HCT116 (cell line): ENCODE results near the gene LRRC4. TPM values are rescaled to one million over a fixed set of nuclear protein-coding genes. Genes with fewer than 3 reads are reported as not detected.

ENCODE experiments used
- ATAC-seq: fragments of 200-7000 bp; cut with Tn5 transposase; 2 replicates; pipeline ENCODE4 v1.9.1; 2020; ENCODE audit warnings: mild to moderate bottlenecking, moderate library complexity
- BruUV-seq: library from RNA; stranded (reverse); fragments of 400-500 nt; replicated peaks from 2 replicates; lab custom pipeline; 2021; lab: Mats Ljungman, UMichigan
- CTCF ChIA-PET: fragments of 300-600 bp; sonication (Branson Sonifier 250); formaldehyde crosslinking; loops from one replicate; lab custom pipeline; 2021; ENCODE audit warnings: antibody characterized with exemption; lab: Charles Lee
- POLR2A ChIA-PET: fragments of 300-600, 350-600 bp; sonication (Branson Sonifier 250); formaldehyde crosslinking; loops from one replicate; lab custom pipeline; 2021; ENCODE audit warnings: antibody characterized with exemption; lab: Charles Lee
- RAD21 ChIA-PET, 2 experiments: fragments of 300-600 bp; sonication (Branson Sonifier 250); formaldehyde crosslinking; loops; one replicate each; lab custom pipeline; 2023; ENCODE audit warnings: low total read pairs in 2 of 2; ENCODE audit not compliant: uncharacterized antibody in 2 of 2, unreplicated experiment in 2 of 2, low non-redundant PET in 1 of 2; lab: Charles Lee
- DNase-seq: peaks from one replicate; pipeline ENCODE4 v3.0.0-alpha.2; 2010; ENCODE audit warnings: low read depth, low spot score
- H2AFZ ChIP-seq: fragments of 200-600 bp; shearing (Covaris generic), sonication (generic); 2 replicates; pipeline ENCODE4 v1.6.1; 2017; ENCODE audit warnings: low read depth, mixed run types, mixed read lengths, antibody characterized with exemption, low read length; ENCODE audit not compliant: poor library complexity, severe bottlenecking
- H3K27ac ChIP-seq: 2 replicates; pipeline ENCODE4 v1.5.1; 2012; ENCODE audit warnings: low read depth, low read length
- H3K27me3 ChIP-seq: fragments of 200-600 bp; sonication (generic); 2 replicates; pipeline ENCODE4 v1.6.1; 2016; ENCODE audit warnings: mixed run types, low read length, mixed read lengths; ENCODE audit not compliant: insufficient read depth
- H3K36me3 ChIP-seq, 2 experiments: fragments of 200-500 bp in 1 of 2; fragments of 200-600 bp in 1 of 2; sonication (Bioruptor generic) in 1 of 2; sonication (generic) in 1 of 2; 2 replicates each; pipeline versions ENCODE4 v1.5.1 to v1.6.1; 2014 to 2016; ENCODE audit warnings: low read length in 2 of 2, inconsistent platforms in 1 of 2, mixed read lengths in 1 of 2, mixed run types in 1 of 2; ENCODE audit not compliant: insufficient read depth in 2 of 2, control insufficient read depth in 1 of 2
- H3K4me1 ChIP-seq, 2 experiments: fragments of 200-600 bp in 1 of 2; sonication (generic) in 1 of 2; 2 replicates each; pipeline versions ENCODE4 v1.5.1 to v1.6.1; 2012 to 2017; ENCODE audit warnings: low read length in 2 of 2, inconsistent platforms in 1 of 2, mild to moderate bottlenecking in 1 of 2, mixed read lengths in 1 of 2, mixed run types in 1 of 2, moderate library complexity in 1 of 2; ENCODE audit not compliant: insufficient read depth in 2 of 2, control insufficient read depth in 1 of 2
- H3K4me2 ChIP-seq: fragments of 200-600 bp; sonication (generic); 2 replicates; pipeline ENCODE4 v1.6.1; 2017; ENCODE audit warnings: mixed run types, low read length, mixed read lengths
- H3K4me3 ChIP-seq, 2 experiments: fragments of 200-600 bp in 1 of 2; sonication (generic) in 1 of 2; replicated peaks in 1 of 2; 2 replicates each; pipeline ENCODE4 v1.5.1; 2011 to 2016; ENCODE audit warnings: low read length in 2 of 2, control low read depth in 1 of 2, low read depth in 1 of 2, mild to moderate bottlenecking in 1 of 2, mixed read lengths in 1 of 2, mixed run types in 1 of 2
- H3K79me2 ChIP-seq: fragments of 200-600 bp; sonication (generic); 2 replicates; pipeline ENCODE4 v1.6.1; 2017; ENCODE audit warnings: mild to moderate bottlenecking, mixed run types, low read length, moderate library complexity, mixed read lengths; ENCODE audit not compliant: insufficient read depth
- H3K9ac ChIP-seq: fragments of 200-600 bp; sonication (generic); 2 replicates; pipeline ENCODE4 v1.6.1; 2016; ENCODE audit warnings: low read length, mixed read lengths
- H3K9me2 ChIP-seq: fragments of 200-600 bp; sonication (generic), shearing (Covaris generic); 2 replicates; pipeline ENCODE4 v1.6.1; 2017; ENCODE audit warnings: mixed run types, mild to moderate bottlenecking, moderate library complexity; ENCODE audit not compliant: insufficient read depth
- H3K9me3 ChIP-seq, 2 experiments: fragments of 200-500 bp in 1 of 2; fragments of 200-600 bp in 1 of 2; sonication (Bioruptor generic) in 1 of 2; sonication (generic) in 1 of 2; 2 replicates each; pipeline ENCODE4 v1.6.1; 2014 to 2017; ENCODE audit warnings: low read length in 2 of 2, mixed read lengths in 2 of 2, inconsistent platforms in 1 of 2, low read depth in 1 of 2, mild to moderate bottlenecking in 1 of 2, mixed run types in 1 of 2, moderate library complexity in 1 of 2; ENCODE audit not compliant: control insufficient read depth in 1 of 2, insufficient read depth in 1 of 2
- H4K20me1 ChIP-seq: fragments of 200-600 bp; sonication (generic), shearing (Covaris generic); 2 replicates; pipeline ENCODE4 v1.6.1; 2017; ENCODE audit warnings: mixed run types, mild to moderate bottlenecking, moderate library complexity; ENCODE audit not compliant: insufficient read depth
- CBX3 ChIP-seq: IDR thresholded peaks from 2 replicates; pipeline ENCODE4 v1.6.1; 2012; ENCODE audit warnings: low read depth
- FOSL1 ChIP-seq: IDR thresholded peaks from 2 replicates; pipeline ENCODE4 v1.6.1; 2012; ENCODE audit warnings: low read depth
- JUND ChIP-seq: IDR thresholded peaks from 2 replicates; pipeline ENCODE4 v1.6.1; 2012
- POLR2AphosphoS5 ChIP-seq: IDR thresholded peaks from 2 replicates; pipeline ENCODE4 v1.6.1; 2011; ENCODE audit warnings: mild to moderate bottlenecking, low read depth, low read length, moderate library complexity
- SP1 ChIP-seq: IDR thresholded peaks from 2 replicates; pipeline ENCODE4 v1.6.1; 2012; ENCODE audit warnings: low read depth
- ZFX ChIP-seq: fragments of 450-650 bp; IDR thresholded peaks from 2 replicates; pipeline ENCODE4 v1.6.1; 2017
- intact Hi-C: fragments of 100-400 bp; cut with micrococcal nuclease; formaldehyde crosslinking; loops from 2 replicates; pipeline ENCODE4 v1.10.0; 2022
- total RNA-seq: library from RNA; stranded (reverse); gene quantifications from one replicate; pipeline ENCODE4 v1.2.1, GENCODE V29; 2021; ENCODE audit not compliant: unreplicated experiment
- TF ChIP-seq, protein P1 (sequence below): IDR thresholded peaks from 2 replicates; pipeline ENCODE4 v1.6.1; 2012
- TF ChIP-seq, protein P2 (sequence below), 3 experiments: fragments of 200-600 bp in 1 of 3; sonication (generic) in 1 of 3; IDR thresholded peaks in 2 of 3; conservative IDR thresholded peaks in 1 of 3; 2 replicates each; pipeline ENCODE4 v1.5.1; 2012 to 2017; ENCODE audit warnings: low read depth in 2 of 3, low read length in 2 of 3, antibody characterized with exemption in 1 of 3, borderline replicate concordance in 1 of 3, control low read depth in 1 of 3, mild to moderate bottlenecking in 1 of 3, mixed read lengths in 1 of 3, mixed run types in 1 of 3, moderate library complexity in 1 of 3; ENCODE audit not compliant: insufficient read depth in 1 of 3

LRRC4 gene
- total RNA-seq, 1 experiment from 2014 or later, result not detected

DNA sequence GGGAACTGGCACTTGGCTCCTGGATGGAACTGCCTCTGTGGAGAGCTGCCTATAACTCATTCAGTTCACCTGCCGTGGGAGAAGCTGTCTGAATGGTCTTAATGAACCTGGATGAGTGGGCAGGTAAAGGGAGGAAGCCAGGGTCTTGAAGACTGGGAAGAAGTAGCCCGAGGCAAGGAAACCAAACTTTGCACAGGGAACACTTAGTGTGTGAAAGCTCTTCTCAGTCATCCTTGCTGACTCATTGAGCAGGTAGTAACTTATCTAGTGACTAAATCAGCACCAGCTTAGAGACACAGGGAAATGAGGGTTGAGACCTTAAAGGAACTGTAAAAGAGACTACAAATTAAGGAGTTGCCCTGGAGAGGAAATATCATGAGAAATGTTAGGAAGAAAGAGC is 9.9 kb downstream of the LRRC4 start:
- peak overlapping the region; percentile 6; the same call in 1 of the 2 replicates for H3K27ac ChIP-seq
- 0 out of 4 replicates have a peak overlapping the region, but pooled peaks of 1 of the 2 experiments have one; percentile 19 for H3K4me3 ChIP-seq
- POLR2A ChIA-PET, result no interaction called here
- CTCF ChIA-PET, result interaction anchor here (0.7 to 1.5 kb wide), 3 partner anchors 10 to 188 kb away, joined by 3 to 4 read pairs (median 4); no protein-coding TSS in a partner anchor
- TF ChIP-seq FOSL1 (peak; percentile 39; the same call in 1 of the 2 replicates), ZFX (no peak), SP1 (0 out of 2 replicates have a peak, but pooled peaks have one; percentile 35), POLR2AphosphoS5 (no peak), CBX3 (no peak), JUND (peak; percentile 37; the same call in 1 of the 2 replicates)
- TF ChIP-seq, protein P1, sequence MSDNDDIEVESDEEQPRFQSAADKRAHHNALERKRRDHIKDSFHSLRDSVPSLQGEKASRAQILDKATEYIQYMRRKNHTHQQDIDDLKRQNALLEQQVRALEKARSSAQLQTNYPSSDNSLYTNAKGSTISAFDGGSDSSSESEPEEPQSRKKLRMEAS, result no peak
- TF ChIP-seq, protein P2, sequence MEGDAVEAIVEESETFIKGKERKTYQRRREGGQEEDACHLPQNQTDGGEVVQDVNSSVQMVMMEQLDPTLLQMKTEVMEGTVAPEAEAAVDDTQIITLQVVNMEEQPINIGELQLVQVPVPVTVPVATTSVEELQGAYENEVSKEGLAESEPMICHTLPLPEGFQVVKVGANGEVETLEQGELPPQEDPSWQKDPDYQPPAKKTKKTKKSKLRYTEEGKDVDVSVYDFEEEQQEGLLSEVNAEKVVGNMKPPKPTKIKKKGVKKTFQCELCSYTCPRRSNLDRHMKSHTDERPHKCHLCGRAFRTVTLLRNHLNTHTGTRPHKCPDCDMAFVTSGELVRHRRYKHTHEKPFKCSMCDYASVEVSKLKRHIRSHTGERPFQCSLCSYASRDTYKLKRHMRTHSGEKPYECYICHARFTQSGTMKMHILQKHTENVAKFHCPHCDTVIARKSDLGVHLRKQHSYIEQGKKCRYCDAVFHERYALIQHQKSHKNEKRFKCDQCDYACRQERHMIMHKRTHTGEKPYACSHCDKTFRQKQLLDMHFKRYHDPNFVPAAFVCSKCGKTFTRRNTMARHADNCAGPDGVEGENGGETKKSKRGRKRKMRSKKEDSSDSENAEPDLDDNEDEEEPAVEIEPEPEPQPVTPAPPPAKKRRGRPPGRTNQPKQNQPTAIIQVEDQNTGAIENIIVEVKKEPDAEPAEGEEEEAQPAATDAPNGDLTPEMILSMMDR (IDR thresholded peaks at IDR 0.05 in 2 of 3, conservative IDR thresholded peaks at IDR 0.05 in 1 of 3; ENCODE audit: borderline replicate concordance in 1 of 3, insufficient read depth in 1 of 3, low read depth in 2 of 3, low read length in 2 of 3), result no peak
- H3K9me3 ChIP-seq, result no peaks in the 10 kb centered on the region
- H4K20me1 ChIP-seq, result no peaks in the 10 kb centered on the region
- H3K36me3 ChIP-seq, result 0 out of 4 replicates have a peak, but pooled peaks cover 0 to 4% of the 10 kb centered on the region in 2 experiments
- DNase-seq, result peak; percentile 19
- H3K9me2 ChIP-seq, result no peaks in the 10 kb centered on the region
- no peaks in the 10 kb centered on the region for H3K27me3 ChIP-seq
- H3K79me2 ChIP-seq, result 0 out of 2 replicates have a peak, but pooled peaks cover 3% of the 10 kb centered on the region
- peak overlapping the region; percentile 32 for H3K9ac ChIP-seq
- intact Hi-C loops, result loop anchor here (10.0 kb wide), 1 partner anchor 317 kb away; no protein-coding TSS in a partner anchor
- H3K4me1 ChIP-seq, result peaks cover 0 to 48% of the 10 kb centered on the region in 2 experiments; a peak in 2 of 4 replicates
- RAD21 ChIA-PET, result no interaction called here
- no peak for ATAC-seq
- H2AFZ ChIP-seq, result no peak overlapping the region
- no TSS peak for BruUV-seq
- H3K4me2 ChIP-seq, result peak overlapping the region; percentile 51
